Stimulated activated effector memory CD8-positive, alpha-beta T cell treated with anti-CD3 and anti-CD28 coated beads, Interleukin-12 subunit alpha, Interleukin-12 subunit beta, amount 100 ng/mL, for 72 hours (primary cell): ENCODE measurements around the gene RALGAPA1.
"Not testable (repeated sequence)": the region's sequence is repeated elsewhere in the genome, so short reads cannot be mapped to it uniquely, and the experiment has no call there.

Source experiments
- ATAC-seq: fragments of 150-1000 bp; cut with Tn5 transposase; 2 replicates; pipeline ENCODE4 v1.10.0; 2021
- DNase-seq, 2 donors: peaks; one replicate each; pipeline ENCODE4 v3.0.0; 2021 to 2022; ENCODE audit warnings: low spot score in 2 of 2
- H3K27ac Mint-ChIP-seq: one replicate; pipeline ENCODE4 v1.8.0; 2022; ENCODE audit warnings: mild to moderate bottlenecking, mixed read lengths
- H3K36me3 Mint-ChIP-seq: one replicate; pipeline ENCODE4 v1.8.0; 2022; ENCODE audit warnings: mild to moderate bottlenecking, mixed read lengths
- H3K4me1 Mint-ChIP-seq: one replicate; pipeline ENCODE4 v1.8.0; 2022; ENCODE audit warnings: mixed read lengths
- H3K4me3 Mint-ChIP-seq: one replicate; pipeline ENCODE4 v1.8.0; 2022; ENCODE audit warnings: mild to moderate bottlenecking, mixed read lengths
- H3K9me3 Mint-ChIP-seq: one replicate; pipeline ENCODE4 v1.8.0; 2022; ENCODE audit warnings: mixed read lengths

Gene RALGAPA1

GRCh38 chr14:35750202-35750904, 58.7 kb downstream of the RALGAPA1 start:
- Mint-ChIP-seq H3K4me3 (no peak overlapping the region), H3K27ac (no peak overlapping the region), H3K4me1 (peaks cover 5% of the 10 kb centered on the region), H3K36me3 (peaks cover 97% of the 10 kb centered on the region), H3K9me3 (no peaks in the 10 kb centered on the region)
- ATAC-seq (no peak), DNase-seq (no peak)

- Mint-ChIP-seq H3K4me3 (no peak overlapping the region), H3K27ac (no peak overlapping the region), H3K4me1 (peaks cover 2% of the 10 kb centered on the region), H3K9me3 (no peaks in the 10 kb centered on the region), H3K36me3 (peaks cover 100% of the 10 kb centered on the region)
- no peak for DNase-seq
- no peak for ATAC-seq
These were observed 61.7 kb downstream of the RALGAPA1 start for GRCh38 chr14:35747379-35747778.

- DNase-seq, result no peak
- Mint-ChIP-seq H3K9me3 (no peaks in the 10 kb centered on the region), H3K27ac (no peak overlapping the region), H3K4me3 (no peak overlapping the region), H3K36me3 (peaks cover 66% of the 10 kb centered on the region), H3K4me1 (peaks cover 11% of the 10 kb centered on the region)
- peak; percentile 42 for ATAC-seq
These were observed 66.7 kb downstream of the RALGAPA1 start for GRCh38 chr14:35742442-35742841.

GRCh38 chr14:35742032-35742371, 67.1 kb downstream of the RALGAPA1 start:
- H3K36me3 Mint-ChIP-seq, result peaks cover 66% of the 10 kb centered on the region
- H3K4me3 Mint-ChIP-seq, result no peak overlapping the region

GRCh38 chr14:35741345-35742031, 67.6 kb downstream of the RALGAPA1 start:
- Mint-ChIP-seq H3K27ac (no peak overlapping the region), H3K4me1 (peaks cover 11% of the 10 kb centered on the region), H3K36me3 (peaks cover 66% of the 10 kb centered on the region), H3K4me3 (no peak overlapping the region), H3K9me3 (no peaks in the 10 kb centered on the region)
- ATAC-seq (peak; percentile 58), DNase-seq (no peak)

More at GRCh38 chr14:35742032-35742371, 67.1 kb downstream of the RALGAPA1 start:
- H3K9me3 Mint-ChIP-seq, result no peaks in the 10 kb centered on the region
- ATAC-seq (peak; percentile 82), DNase-seq (no peak)
- H3K4me1 Mint-ChIP-seq, result peaks cover 11% of the 10 kb centered on the region
- no peak overlapping the region for H3K27ac Mint-ChIP-seq

- ATAC-seq (no peak), DNase-seq (no peak)
These were observed 68.9 kb downstream of the RALGAPA1 start for GRCh38 chr14:35740215-35740614.

GRCh38 chr14:35735163-35735562, 73.9 kb downstream of the RALGAPA1 start:
- peaks cover 43% of the 10 kb centered on the region for H3K36me3 Mint-ChIP-seq
- H3K9me3 Mint-ChIP-seq, H3K4me3 Mint-ChIP-seq, ATAC-seq, DNase-seq, H3K27ac Mint-ChIP-seq: not testable (repeated sequence)
- H3K4me1 Mint-ChIP-seq, result peaks cover 16% of the 10 kb centered on the region

More at GRCh38 chr14:35740215-35740614, 68.9 kb downstream of the RALGAPA1 start:
- peaks cover 66% of the 10 kb centered on the region for H3K36me3 Mint-ChIP-seq
- H3K4me3 Mint-ChIP-seq, result no peak overlapping the region
- H3K4me1 Mint-ChIP-seq, result peaks cover 11% of the 10 kb centered on the region
- no peak overlapping the region for H3K27ac Mint-ChIP-seq
- H3K9me3 Mint-ChIP-seq, result no peaks in the 10 kb centered on the region

GRCh38 chr14:35733510-35733909, 75.6 kb downstream of the RALGAPA1 start:
- ATAC-seq, H3K9me3 Mint-ChIP-seq, DNase-seq, H3K27ac Mint-ChIP-seq, H3K4me3 Mint-ChIP-seq: not testable (repeated sequence)
- H3K36me3 Mint-ChIP-seq, result peaks cover 43% of the 10 kb centered on the region
- peaks cover 16% of the 10 kb centered on the region for H3K4me1 Mint-ChIP-seq

GRCh38 chr14:35730871-35731270, 78.2 kb downstream of the RALGAPA1 start:
- peaks cover 28% of the 10 kb centered on the region for H3K36me3 Mint-ChIP-seq
- H3K4me1 Mint-ChIP-seq, result peaks cover 16% of the 10 kb centered on the region
- ATAC-seq, result no peak
- no peak for DNase-seq
- no peaks in the 10 kb centered on the region for H3K9me3 Mint-ChIP-seq
- no peak overlapping the region for H3K27ac Mint-ChIP-seq
- no peak overlapping the region for H3K4me3 Mint-ChIP-seq

- no peak overlapping the region for H3K4me3 Mint-ChIP-seq
- no peaks in the 10 kb centered on the region for H3K9me3 Mint-ChIP-seq
- H3K4me1 Mint-ChIP-seq, result peaks cover 10% of the 10 kb centered on the region
- H3K27ac Mint-ChIP-seq, result no peak overlapping the region
- ATAC-seq (no peak), DNase-seq (no peak)
- peaks cover 26% of the 10 kb centered on the region for H3K36me3 Mint-ChIP-seq
These were observed 81.3 kb downstream of the RALGAPA1 start for GRCh38 chr14:35727764-35728163.

GRCh38 chr14:35725930-35726329, 83.2 kb downstream of the RALGAPA1 start:
- Mint-ChIP-seq H3K36me3 (peaks cover 42% of the 10 kb centered on the region), H3K27ac (no peak overlapping the region), H3K4me3 (no peak overlapping the region), H3K4me1 (peaks cover 4% of the 10 kb centered on the region), H3K9me3 (no peaks in the 10 kb centered on the region)
- no peak for DNase-seq
- ATAC-seq, result no peak

- Mint-ChIP-seq H3K4me3 (no peak overlapping the region), H3K9me3 (no peaks in the 10 kb centered on the region), H3K4me1 (no peaks in the 10 kb centered on the region), H3K36me3 (peaks cover 54% of the 10 kb centered on the region), H3K27ac (no peak overlapping the region)
- no peak for DNase-seq
- no peak for ATAC-seq
These were observed 94.0 kb downstream of the RALGAPA1 start for GRCh38 chr14:35715079-35715478.

GRCh38 chr14:35712466-35712865, 96.6 kb downstream of the RALGAPA1 start:
- Mint-ChIP-seq H3K4me1 (no peaks in the 10 kb centered on the region), H3K27ac (no peak overlapping the region)

GRCh38 chr14:35708062-35708461, 101.0 kb downstream of the RALGAPA1 start:
- Mint-ChIP-seq H3K27ac (no peak overlapping the region), H3K4me3 (no peak overlapping the region), H3K36me3 (peaks cover 16% of the 10 kb centered on the region), H3K4me1 (no peaks in the 10 kb centered on the region), H3K9me3 (no peaks in the 10 kb centered on the region)
- ATAC-seq (no peak), DNase-seq (no peak)

More at GRCh38 chr14:35712466-35712865, 96.6 kb downstream of the RALGAPA1 start:
- peaks cover 39% of the 10 kb centered on the region for H3K36me3 Mint-ChIP-seq
- no peaks in the 10 kb centered on the region for H3K9me3 Mint-ChIP-seq
- no peak overlapping the region for H3K4me3 Mint-ChIP-seq
- ATAC-seq, result no peak
- no peak for DNase-seq

- no peaks in the 10 kb centered on the region for H3K4me1 Mint-ChIP-seq
- peaks cover 6% of the 10 kb centered on the region for H3K36me3 Mint-ChIP-seq
- ATAC-seq (no peak), DNase-seq (no peak)
- H3K9me3 Mint-ChIP-seq, result no peaks in the 10 kb centered on the region
- no peak overlapping the region for H3K4me3 Mint-ChIP-seq
- no peak overlapping the region for H3K27ac Mint-ChIP-seq
These were observed 103.5 kb downstream of the RALGAPA1 start for GRCh38 chr14:35705636-35706035.
